Caco-2 (cell line): ENCODE measurements around the gene NUBPL. TPM values are rescaled to one million over a fixed set of nuclear protein-coding genes. Genes with fewer than 3 reads are reported as not detected.

Source experiments
- BruUV-seq: library from RNA; stranded (reverse); fragments of 400-500 nt; replicated peaks from 2 replicates; lab custom pipeline; 2021; lab: Mats Ljungman, UMichigan
- CTCF ChIA-PET: fragments of 300-600 bp; sonication (Branson Sonifier 250); formaldehyde crosslinking; loops from one replicate; lab custom pipeline; 2022; ENCODE audit warnings: antibody characterized with exemption; lab: Charles Lee
- POLR2A ChIA-PET: fragments of 300-600 bp; sonication (Branson Sonifier 250); formaldehyde crosslinking; loops from one replicate; lab custom pipeline; 2022; ENCODE audit warnings: antibody characterized with exemption; lab: Charles Lee
- DNase-seq, 2 experiments: peaks; one replicate each; pipeline versions ENCODE4 v3.0.0 to v3.0.0-alpha.2; 2020 to 2022
- H3K27me3 ChIP-seq: replicated peaks from 2 replicates; pipeline ENCODE4 v1.6.0; 2011; ENCODE audit warnings: low read length; ENCODE audit not compliant: control insufficient read depth, insufficient read depth
- H3K36me3 ChIP-seq: 2 replicates; pipeline ENCODE4 v1.5.1; 2011; ENCODE audit warnings: low read length; ENCODE audit not compliant: control insufficient read depth, insufficient read depth
- H3K4me1 ChIP-seq: fragments of 250-450 bp; sonication (Bioruptor Pico); 2 replicates; pipeline ENCODE4 v1.5.1; 2020; ENCODE audit warnings: mild to moderate bottlenecking
- H3K4me3 ChIP-seq: 2 replicates; pipeline ENCODE4 v1.5.1; 2011; ENCODE audit warnings: low read depth, mild to moderate bottlenecking, control low read depth, low read length
- H3K9me3 ChIP-seq: fragments of 250-450 bp; sonication (Bioruptor Pico); 2 replicates; pipeline ENCODE4 v1.5.1; 2020; ENCODE audit warnings: mild to moderate bottlenecking, moderate library complexity
- H3K27ac Mint-ChIP-seq: one replicate; pipeline ENCODE4 v1.8.0; 2022; ENCODE audit warnings: mixed read lengths; ENCODE audit not compliant: unreplicated experiment
- H3K27me3 Mint-ChIP-seq: one replicate; pipeline ENCODE4 v1.8.0; 2022; ENCODE audit warnings: mixed read lengths; ENCODE audit not compliant: insufficient read depth, unreplicated experiment
- H3K36me3 Mint-ChIP-seq: one replicate; pipeline ENCODE4 v1.8.0; 2022; ENCODE audit warnings: mild to moderate bottlenecking, mixed read lengths; ENCODE audit not compliant: insufficient read depth, unreplicated experiment
- H3K4me1 Mint-ChIP-seq: one replicate; pipeline ENCODE4 v1.8.0; 2022; ENCODE audit warnings: low read depth, mixed read lengths; ENCODE audit not compliant: unreplicated experiment
- H3K4me3 Mint-ChIP-seq: one replicate; pipeline ENCODE4 v1.8.0; 2022; ENCODE audit warnings: mild to moderate bottlenecking, moderate library complexity, mixed read lengths; ENCODE audit not compliant: unreplicated experiment
- H3K9me3 Mint-ChIP-seq: one replicate; pipeline ENCODE4 v1.8.0; 2022; ENCODE audit warnings: mixed read lengths; ENCODE audit not compliant: unreplicated experiment
- intact Hi-C: fragments of 100-400 bp; cut with micrococcal nuclease; formaldehyde crosslinking; loops from one replicate; pipeline ENCODE4 v1.10.0; 2022; ENCODE audit not compliant: unreplicated experiment
- total RNA-seq: library from RNA; stranded (reverse); gene quantifications from 2 replicates; pipeline ENCODE4 v1.2.3, GENCODE V29; 2022
- TF ChIP-seq, protein P1 (sequence below), 2 experiments: fragments of 200-600 bp in 1 of 2; IDR thresholded peaks; 1 replicate in 1 of 2; 2 replicates in 1 of 2; pipeline versions ENCODE4 v1.5.1 to v1.8.0; 2011 to 2022; ENCODE audit warnings: antibody characterized with exemption in 1 of 2, control low read depth in 1 of 2, inconsistent platforms in 1 of 2, low read depth in 1 of 2, low read length in 1 of 2, mild to moderate bottlenecking in 1 of 2, moderate library complexity in 1 of 2; ENCODE audit not compliant: insufficient read depth in 1 of 2, severe bottlenecking in 1 of 2, unreplicated experiment in 1 of 2

The NUBPL gene
- total RNA-seq, 1 experiment from 2014 or later = 13.9 TPM

DNA sequence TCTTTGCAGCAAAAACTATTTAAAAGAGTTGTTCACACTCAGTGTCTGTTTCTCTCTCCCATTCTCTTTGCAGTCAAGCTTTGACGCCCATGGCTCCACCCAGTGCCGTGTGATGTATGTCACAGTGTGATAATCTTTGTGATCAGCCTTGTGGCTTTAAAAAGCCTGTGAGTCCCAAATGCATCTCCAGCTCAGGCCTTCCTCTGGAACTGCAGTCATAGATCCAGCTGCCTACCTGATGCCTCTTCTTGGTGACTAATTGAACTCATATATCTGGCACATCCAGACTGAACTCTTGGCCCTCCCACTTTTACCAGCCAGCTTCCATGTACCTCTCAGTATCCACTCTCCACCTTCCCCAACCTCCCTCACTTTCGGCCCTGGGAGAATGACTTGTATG, 333.1 kb downstream of the NUBPL start:
- DNase-seq = no peak
- no peaks in the 10 kb centered on the region for H3K36me3 Mint-ChIP-seq
- H3K9me3 ChIP-seq = no peaks in the 10 kb centered on the region
- ChIA-PET CTCF (no interaction called here), POLR2A (no interaction called here)
- H3K27me3 Mint-ChIP-seq = no peaks in the 10 kb centered on the region
- H3K4me1 Mint-ChIP-seq = peaks cover 10% of the 10 kb centered on the region
- H3K27me3 ChIP-seq = no peaks in the 10 kb centered on the region
- no peaks in the 10 kb centered on the region for H3K36me3 ChIP-seq
- H3K4me3 Mint-ChIP-seq = no peak overlapping the region
- no peaks in the 10 kb centered on the region for H3K9me3 Mint-ChIP-seq
- intact Hi-C loops = no loop called here
- no peak overlapping the region for H3K4me3 ChIP-seq
- no peak overlapping the region for H3K27ac Mint-ChIP-seq
- peaks cover 6% of the 10 kb centered on the region; the same call in 1 of the 2 replicates for H3K4me1 ChIP-seq
- TF ChIP-seq, protein P1, sequence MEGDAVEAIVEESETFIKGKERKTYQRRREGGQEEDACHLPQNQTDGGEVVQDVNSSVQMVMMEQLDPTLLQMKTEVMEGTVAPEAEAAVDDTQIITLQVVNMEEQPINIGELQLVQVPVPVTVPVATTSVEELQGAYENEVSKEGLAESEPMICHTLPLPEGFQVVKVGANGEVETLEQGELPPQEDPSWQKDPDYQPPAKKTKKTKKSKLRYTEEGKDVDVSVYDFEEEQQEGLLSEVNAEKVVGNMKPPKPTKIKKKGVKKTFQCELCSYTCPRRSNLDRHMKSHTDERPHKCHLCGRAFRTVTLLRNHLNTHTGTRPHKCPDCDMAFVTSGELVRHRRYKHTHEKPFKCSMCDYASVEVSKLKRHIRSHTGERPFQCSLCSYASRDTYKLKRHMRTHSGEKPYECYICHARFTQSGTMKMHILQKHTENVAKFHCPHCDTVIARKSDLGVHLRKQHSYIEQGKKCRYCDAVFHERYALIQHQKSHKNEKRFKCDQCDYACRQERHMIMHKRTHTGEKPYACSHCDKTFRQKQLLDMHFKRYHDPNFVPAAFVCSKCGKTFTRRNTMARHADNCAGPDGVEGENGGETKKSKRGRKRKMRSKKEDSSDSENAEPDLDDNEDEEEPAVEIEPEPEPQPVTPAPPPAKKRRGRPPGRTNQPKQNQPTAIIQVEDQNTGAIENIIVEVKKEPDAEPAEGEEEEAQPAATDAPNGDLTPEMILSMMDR (IDR thresholded peaks at IDR 0.05; ENCODE audit: insufficient read depth in 1 of 2, low read depth in 1 of 2, low read length in 1 of 2, severe bottlenecking in 1 of 2, unreplicated experiment in 1 of 2) = no peak
- no TSS peak for BruUV-seq

DNA sequence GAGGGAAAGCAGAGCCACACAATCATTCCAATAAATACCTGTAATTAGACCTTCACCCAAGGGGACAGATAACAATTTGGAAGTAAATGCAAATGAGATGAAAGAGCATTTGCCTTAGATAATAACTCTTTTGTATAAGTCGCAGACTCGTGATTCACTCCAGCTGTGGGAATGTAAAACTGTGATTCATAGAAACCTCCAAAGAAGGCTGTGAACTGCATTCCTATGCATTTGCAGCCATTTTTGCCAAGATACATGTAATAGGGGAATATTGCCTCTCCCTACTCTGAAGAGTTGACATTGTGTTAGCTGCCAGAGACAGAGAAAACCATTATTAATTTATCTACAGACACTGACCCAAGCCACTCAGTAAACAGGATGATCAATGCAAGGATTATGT, 334.0 kb downstream of the NUBPL start:
- H3K4me3 ChIP-seq = no peak overlapping the region
- H3K36me3 Mint-ChIP-seq = no peaks in the 10 kb centered on the region
- CTCF ChIA-PET = no interaction called here
- no peaks in the 10 kb centered on the region for H3K27me3 Mint-ChIP-seq
- intact Hi-C loops = loop anchor here (5.0 kb wide), 1 partner anchor 383 kb away; no protein-coding TSS in a partner anchor
- H3K9me3 Mint-ChIP-seq = no peaks in the 10 kb centered on the region
- no peaks in the 10 kb centered on the region for H3K9me3 ChIP-seq
- H3K4me1 ChIP-seq = peaks cover 6% of the 10 kb centered on the region; the same call in 1 of the 2 replicates
- POLR2A ChIA-PET = interaction anchor here (0.6 kb wide), 1 partner anchor 10 kb away, joined by 3 read pairs; no protein-coding TSS in a partner anchor
- no TSS peak for BruUV-seq
- TF ChIP-seq, protein P1 (IDR thresholded peaks at IDR 0.05; ENCODE audit: insufficient read depth in 1 of 2, low read depth in 1 of 2, low read length in 1 of 2, severe bottlenecking in 1 of 2, unreplicated experiment in 1 of 2) = no peak
- peaks cover 10% of the 10 kb centered on the region for H3K4me1 Mint-ChIP-seq
- H3K36me3 ChIP-seq = no peaks in the 10 kb centered on the region
- DNase-seq = no peak
- H3K27me3 ChIP-seq = no peaks in the 10 kb centered on the region
- H3K27ac Mint-ChIP-seq = no peak overlapping the region
- no peak overlapping the region for H3K4me3 Mint-ChIP-seq

DNA sequence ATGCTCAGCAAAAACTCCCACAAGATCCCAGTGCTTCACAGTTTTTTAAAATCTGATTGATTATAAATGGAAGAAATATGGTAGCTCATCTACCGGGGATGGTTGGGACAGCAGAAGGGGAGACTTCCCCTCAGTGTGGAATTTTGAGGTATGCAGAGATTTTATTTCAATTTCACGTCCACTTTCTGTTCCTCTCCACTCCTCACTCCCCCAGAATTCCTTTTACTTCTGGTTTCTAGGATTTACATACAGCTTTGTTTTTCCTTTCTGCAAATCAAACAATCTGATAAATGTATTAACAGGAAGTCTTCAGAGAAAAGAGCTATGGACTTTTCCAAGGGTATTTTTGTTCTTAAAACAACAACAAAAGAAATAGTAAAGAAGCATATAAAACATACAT, 334.4 kb downstream of the NUBPL start:
- ChIA-PET CTCF (no interaction called here), POLR2A (no interaction called here)
- no peaks in the 10 kb centered on the region for H3K36me3 Mint-ChIP-seq
- no TSS peak for BruUV-seq
- DNase-seq = no peak
- Histone ChIP-seq H3K36me3 (no peaks in the 10 kb centered on the region), H3K27me3 (no peaks in the 10 kb centered on the region), H3K9me3 (no peaks in the 10 kb centered on the region), H3K4me3 (no peak overlapping the region), H3K4me1 (peaks cover 6% of the 10 kb centered on the region; the same call in 1 of the 2 replicates)
- H3K27ac Mint-ChIP-seq = no peak overlapping the region
- H3K9me3 Mint-ChIP-seq = no peaks in the 10 kb centered on the region
- H3K27me3 Mint-ChIP-seq = no peaks in the 10 kb centered on the region
- peaks cover 10% of the 10 kb centered on the region for H3K4me1 Mint-ChIP-seq
- TF ChIP-seq, protein P1 (IDR thresholded peaks at IDR 0.05; ENCODE audit: insufficient read depth in 1 of 2, low read depth in 1 of 2, low read length in 1 of 2, severe bottlenecking in 1 of 2, unreplicated experiment in 1 of 2) = no peak
- intact Hi-C loops = loop anchor here (5.0 kb wide), 1 partner anchor 383 kb away; no protein-coding TSS in a partner anchor
- H3K4me3 Mint-ChIP-seq = no peak overlapping the region
